ENCODE measurements around the gene SGSM1.

The SGSM1 gene, protein sequence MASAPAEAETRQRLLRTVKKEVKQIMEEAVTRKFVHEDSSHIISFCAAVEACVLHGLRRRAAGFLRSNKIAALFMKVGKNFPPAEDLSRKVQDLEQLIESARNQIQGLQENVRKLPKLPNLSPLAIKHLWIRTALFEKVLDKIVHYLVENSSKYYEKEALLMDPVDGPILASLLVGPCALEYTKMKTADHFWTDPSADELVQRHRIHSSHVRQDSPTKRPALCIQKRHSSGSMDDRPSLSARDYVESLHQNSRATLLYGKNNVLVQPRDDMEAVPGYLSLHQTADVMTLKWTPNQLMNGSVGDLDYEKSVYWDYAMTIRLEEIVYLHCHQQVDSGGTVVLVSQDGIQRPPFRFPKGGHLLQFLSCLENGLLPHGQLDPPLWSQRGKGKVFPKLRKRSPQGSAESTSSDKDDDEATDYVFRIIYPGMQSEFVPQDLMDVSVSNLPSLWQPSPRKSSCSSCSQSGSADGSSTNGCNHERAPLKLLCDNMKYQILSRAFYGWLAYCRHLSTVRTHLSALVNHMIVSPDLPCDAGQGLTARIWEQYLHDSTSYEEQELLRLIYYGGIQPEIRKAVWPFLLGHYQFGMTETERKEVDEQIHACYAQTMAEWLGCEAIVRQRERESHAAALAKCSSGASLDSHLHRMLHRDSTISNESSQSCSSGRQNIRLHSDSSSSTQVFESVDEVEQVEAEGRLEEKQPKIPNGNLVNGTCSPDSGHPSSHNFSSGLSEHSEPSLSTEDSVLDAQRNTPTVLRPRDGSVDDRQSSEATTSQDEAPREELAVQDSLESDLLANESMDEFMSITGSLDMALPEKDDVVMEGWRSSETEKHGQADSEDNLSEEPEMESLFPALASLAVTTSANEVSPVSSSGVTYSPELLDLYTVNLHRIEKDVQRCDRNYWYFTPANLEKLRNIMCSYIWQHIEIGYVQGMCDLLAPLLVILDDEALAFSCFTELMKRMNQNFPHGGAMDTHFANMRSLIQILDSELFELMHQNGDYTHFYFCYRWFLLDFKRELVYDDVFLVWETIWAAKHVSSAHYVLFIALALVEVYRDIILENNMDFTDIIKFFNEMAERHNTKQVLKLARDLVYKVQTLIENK

DNA sequence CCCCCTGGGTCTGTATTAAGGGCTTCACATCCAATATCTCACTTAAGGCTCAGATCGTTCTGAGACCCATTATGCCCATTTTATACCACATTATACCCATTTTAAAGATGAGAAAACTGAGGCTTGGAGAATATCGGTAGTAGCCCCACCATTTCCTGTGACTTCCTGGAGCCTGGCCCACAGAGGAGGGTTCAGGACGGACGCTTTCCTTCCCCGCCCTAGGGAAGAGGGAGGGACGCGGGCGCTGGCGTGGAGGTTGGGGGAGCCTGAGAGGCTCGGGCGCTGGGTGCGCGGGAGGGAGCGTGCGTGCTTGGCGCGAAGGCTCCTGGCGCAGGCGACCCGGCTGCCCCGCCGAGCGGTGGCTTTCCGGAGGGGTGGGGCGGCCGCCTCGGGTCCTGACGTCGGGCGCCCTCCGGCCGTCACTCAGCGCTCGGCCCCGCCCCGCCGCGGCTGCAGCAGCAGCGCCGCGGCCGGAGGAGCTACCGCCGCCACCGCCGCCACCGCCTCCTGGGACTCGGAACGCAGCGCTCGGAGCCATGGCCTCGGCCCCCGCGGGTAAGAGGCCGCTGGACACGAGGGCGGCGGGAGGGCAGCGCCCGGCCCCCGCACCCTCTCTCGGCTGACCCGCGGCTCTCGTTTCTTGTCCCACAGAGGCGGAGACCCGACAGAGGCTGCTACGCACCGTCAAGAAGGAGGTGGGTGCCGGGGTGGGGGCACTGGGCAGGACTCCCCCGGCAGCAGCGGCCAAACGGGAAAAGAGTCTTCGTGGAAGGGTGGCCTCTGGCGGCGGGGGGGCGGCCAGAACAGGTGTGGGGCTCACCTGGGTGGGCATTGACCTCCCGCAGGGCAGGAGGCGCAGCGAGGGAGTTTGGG is at the start of gene SGSM1:
Gene SGSM1 (plus strand): TSS at position 422 of the 873 bp plus-strand sequence. CDS start 115 bp downstream, at position 537.
- DNase-seq: peak; percentile 22

DNA sequence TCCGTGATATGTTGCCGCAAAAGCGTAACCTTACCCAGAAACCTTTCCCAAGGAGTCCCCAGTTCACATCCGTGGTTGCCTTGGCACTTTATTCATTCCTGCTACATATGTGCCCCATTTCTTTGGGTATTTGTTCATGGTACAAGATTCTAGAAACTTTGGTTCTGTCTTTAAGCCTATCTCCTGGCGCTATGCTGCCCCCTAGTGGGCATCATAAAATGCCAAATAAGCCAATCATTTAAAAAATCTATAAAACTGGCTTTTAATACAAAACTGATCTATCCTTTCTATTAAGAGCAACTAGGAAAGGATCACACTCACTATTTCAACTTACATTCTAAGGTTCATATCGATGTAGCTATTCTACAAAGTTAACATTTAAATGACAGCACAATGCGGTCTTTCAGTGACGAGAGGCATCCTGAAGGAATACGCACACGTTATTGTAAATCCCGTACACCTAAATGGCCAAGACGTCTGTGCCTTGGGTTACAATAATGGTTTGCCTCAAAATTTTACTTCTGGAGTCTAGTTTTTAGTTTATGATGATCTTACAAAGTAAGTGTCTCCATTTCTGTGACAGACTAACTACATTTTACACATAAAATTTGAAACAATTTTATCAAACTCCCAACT is 47.7 kb upstream of the SGSM1 start:
- DNase-seq: peak; percentile 6

DNA sequence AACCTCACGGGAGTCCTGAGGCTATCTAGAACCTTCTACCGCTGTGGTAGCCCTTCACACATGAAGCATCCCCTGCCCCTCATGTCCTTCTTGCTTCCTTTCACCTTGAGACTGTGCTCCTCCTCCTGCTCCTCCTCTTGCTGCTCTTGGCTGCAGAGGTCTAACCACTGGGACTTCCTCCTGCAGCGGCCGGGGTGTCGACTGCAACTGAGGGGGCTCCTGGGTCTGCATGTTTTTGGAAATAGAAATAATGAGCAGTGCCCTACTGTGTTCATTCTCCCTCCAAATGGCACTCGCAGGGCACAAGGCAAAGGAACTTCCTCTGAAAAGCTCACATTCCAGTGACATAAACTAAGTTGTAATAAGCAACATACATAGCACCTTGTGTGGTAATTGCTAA is 46.2 kb upstream of the SGSM1 start:
- DNase-seq: no peak

DNA sequence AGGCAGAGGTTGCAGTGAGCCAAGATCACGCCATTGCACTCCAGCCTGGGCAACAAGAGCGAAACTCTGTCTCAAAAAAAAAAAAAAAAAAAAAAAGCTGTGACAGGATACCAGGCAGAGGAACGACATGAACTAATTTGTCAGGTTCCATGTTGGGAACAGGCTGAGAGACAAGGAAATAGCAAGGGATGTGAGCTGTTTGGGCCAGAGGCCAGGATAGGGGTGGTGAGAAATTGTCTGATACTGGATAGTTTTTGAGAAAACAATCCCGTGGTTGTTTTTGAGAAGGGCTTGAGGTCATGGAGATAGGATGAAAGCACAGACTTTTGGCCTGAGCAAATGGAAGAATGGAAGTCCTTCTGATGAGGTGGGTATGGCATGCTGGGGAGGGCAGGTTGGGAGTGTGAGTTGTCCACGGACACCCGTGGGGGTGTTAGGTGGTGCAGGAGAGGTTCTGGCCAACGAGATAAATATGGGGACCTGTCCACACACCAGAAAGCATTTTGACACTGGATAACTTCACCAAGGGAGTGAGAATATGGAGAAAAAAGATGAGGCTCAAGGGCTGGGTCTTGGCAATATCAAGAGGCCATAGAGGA is 45.2 kb upstream of the SGSM1 start:
- DNase-seq: no peak

DNA sequence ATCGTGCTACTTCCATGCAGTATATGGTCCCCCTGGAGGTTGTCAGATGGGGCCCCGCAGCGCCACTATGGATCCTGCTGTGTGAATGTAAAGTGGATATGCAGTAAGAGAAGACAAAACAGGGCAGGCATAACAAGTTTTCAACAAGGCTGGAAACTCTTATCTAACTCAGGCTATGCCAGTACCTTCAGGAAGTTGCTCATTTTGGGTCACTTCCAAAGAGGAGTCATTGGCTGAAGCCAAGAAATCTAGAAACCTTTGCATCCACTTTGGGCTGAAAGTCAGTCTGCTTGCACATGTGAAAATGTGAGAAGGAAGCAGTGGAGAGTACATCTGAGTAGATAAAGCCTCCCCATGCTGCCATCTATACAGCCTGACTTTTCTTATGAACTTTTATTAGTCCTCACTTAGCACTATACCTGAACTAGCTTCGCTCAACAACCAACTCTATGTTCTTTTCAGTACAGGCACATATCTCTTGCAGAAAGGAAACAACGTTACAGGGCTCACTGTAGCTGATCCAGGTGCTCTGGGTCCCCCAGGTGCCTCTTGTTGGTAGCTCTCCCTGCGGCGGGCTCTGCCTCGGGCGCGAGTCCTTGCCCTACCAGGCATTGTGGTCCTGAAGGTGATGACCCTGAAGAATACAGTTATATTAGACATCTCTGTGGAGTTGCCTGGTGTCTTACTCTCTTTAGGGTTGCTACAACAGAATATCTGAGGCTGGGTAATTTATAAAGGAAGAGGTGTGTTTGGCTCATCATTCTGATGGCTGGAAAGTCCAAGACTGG is 43.9 kb upstream of the SGSM1 start:
- DNase-seq: no peak

DNA sequence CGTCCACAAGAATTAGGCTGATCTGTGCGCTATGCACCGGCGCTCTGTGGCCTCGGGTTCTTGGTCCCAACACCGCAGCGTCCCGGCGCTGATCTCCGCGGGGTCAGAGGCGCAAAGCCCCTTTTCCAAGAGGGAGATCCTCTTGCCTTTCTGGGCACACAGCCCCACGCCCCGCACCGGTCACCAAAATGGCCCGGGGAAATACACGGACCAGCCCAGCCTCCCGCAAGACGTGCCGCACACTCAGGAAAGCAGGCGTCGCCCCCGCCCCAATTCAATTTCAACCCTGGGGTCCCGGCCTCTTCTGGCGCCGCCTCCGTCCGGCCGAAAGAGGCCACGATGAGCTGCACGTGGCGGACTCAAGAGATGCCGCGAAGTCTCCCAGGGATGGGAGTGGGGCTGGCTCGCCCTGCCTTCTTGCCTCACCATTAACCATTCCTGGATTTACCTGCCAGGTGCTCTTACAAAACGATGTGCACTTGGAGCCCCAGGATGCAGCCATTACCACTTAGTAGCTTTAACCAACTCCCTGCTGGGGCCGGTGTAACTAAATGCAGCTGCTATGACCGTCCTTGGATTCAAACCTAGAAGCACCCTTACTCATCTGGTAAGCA is 42.0 kb upstream of the SGSM1 start:
- DNase-seq: no peak

DNA sequence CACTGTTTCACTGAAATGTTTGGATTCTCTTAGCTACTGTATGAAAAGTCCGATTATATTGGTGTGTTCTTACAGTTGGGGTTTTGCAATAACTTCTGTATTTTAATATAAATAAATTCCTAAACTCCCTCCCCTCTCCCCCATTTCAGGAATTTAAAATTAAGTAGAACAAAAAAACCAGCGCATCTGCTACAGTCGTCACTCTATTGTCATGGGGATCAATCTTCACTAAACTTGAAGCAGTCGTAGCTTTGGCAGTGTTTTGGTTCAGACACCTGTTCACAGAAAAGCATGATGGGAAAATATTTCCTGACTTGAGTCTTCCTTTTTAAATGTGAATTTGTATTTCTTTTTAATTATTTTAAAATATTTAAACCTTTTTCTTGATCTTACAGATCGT is 40.8 kb upstream of the SGSM1 start:
- no peak for DNase-seq

DNA sequence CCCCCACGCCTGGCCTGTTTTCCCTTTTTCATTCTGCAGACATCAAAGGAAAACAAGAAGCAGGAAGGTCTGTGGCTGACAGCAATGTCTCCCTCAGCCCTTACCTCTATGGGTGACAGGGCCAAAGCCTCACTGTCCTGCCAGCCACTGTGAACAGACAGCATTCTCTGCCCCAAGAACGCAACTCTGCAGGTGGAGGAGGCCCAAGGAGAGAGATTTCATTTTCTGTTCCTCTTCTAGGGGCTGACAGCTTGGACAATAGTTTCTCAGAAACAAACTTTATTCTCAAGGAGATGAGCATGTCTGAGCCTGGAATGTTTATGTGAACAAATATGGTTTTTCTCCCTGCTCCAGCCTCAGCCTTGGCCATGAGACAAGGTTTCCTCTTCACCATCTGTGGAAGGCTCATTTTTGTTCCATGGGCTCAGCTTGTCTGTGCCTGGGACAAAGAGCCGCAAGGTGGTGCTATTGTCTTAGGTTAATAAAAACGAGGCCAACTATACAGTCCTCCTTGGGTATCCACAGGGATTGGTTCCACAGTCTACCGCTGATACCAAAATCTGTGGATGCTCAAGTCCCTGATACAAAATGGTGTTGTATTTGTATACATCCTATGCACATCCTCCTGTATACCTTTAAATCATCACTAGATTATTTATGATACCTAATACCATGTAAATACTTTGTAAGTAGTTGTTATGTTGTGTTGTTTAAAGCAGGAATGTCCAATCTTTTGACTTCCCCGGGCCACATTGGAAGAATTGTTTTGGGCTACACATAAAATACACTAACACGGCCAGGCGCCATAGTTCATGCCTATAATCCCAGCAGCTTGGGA is 37.3 kb upstream of the SGSM1 start:
- peak; percentile 1 for DNase-seq

DNA sequence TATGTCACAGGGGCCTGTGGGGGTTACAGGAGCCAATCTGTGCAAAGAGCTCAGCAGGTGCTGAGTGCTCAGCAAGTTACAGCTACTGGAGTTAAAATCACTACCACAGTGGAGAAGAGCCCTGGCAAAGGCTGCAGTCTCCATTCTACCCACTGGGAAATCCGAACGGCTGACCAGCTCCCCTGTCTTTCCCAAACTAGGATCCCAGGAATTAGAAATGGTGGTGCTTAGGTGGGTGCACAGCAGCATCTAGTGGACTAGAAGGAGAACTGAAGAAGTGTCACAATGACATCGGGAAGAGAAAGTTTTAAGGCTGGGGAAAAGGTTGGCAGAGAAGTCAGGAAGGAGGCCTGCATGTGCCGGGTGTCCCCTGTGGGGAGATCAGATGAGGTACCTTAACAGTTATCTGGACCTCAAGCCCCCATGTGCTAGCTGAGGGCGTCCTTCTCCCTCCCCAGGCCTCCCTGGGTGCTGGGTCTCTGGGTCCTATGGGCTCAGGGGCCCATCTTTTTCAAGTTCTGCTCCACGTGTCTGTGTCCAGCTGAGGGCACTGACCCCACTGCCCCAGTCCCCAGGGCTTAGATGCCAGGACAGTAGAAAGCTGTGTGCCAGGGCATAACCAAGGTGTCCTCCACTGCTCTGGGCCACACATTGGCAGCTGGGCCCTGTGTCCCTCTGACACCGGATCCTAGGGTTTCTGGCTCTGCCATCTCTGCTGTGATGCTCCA is 33.4 kb upstream of the SGSM1 start:
- peak; percentile 25 for DNase-seq

DNA sequence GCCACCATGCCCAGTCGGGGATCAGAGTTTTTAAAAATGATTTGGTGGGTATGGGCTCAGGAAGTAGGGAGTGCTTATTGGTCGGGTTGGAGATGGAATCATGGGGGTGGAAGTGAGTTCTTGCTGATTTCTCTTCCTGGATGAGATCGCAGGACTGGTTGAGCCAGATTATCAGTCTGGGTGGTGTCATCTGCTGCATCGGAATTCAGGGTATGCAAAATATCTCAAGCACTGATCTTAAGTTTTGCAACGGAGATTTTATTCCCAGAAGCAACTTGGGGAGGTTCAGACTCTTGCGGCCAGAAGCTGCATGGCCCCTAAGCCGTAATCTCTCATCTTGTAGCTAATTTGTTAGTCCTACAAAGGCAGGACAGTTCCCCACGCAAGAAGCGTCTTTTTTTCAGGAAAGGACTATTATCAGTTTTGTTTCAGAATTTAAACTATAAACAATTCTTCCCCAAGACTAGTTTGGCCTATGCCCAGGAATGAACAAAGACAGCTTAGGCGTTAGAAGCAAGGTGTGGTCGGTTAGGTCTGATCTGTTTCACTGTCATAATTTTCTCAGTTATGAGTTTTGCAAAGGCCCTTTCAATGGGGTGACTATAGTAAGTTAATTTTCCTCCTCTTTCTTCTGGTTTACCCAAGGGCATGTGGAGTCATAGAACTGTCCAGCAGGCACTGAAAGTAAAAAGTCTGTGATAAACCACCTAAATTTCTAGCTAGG is 30.1 kb upstream of the SGSM1 start:
- no peak for DNase-seq

DNA sequence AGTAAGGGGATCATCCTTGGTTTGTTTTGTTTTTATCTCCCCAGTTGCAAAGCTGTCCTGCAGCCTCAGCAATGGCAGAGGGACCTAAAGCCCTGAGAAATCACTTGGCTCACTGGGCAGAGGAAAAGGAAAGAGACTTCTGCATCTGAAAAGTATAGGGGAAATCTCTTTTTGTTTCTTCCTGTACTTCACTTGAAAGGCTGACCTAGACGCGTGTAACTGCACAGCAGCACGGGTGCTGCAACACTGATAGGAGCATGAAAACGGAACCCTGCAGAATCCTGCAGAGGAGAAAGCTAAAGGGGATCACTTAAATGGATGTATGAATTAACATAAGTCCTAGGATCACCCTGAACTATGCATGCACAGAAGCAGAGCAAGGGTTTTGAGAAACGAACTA is 29.5 kb upstream of the SGSM1 start:
- no peak for DNase-seq

DNA sequence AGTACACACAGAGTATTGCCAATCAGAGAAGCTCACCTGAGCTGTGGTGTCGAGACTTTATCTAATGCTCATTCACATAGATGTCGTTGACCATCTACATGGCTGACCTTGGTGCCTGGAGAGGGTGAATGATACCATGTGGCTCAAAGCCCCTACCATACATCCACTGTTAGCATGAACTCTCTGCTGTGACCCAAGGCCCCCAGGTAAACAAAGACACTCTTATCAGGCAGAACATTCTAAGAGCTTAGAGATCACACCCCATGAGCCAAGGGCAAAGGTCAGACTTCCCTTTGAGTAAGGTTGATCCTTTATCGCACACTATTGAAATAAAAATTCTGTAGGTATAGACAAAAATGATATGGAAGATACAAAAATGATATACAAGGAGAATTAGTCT is 16.5 kb upstream of the SGSM1 start:
- no peak for DNase-seq

DNA sequence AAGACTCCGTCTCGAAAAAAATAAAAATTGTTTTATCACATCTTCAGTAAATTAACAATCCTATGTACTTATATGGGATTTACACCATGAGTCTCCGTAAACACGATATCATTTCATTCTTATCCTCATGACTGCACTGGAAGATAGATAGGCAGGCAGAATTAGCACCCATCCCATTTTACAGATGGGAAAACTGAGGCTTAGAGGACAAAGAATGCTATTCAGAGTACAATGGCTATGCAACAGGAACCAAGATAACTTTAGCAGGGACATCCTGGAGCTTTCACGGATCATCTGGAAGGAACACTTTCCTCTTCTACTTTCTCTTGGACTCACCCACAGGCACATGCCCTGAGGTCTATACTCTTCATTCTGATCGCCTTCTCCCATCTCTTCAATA is 14.6 kb upstream of the SGSM1 start:
- DNase-seq: no peak

DNA sequence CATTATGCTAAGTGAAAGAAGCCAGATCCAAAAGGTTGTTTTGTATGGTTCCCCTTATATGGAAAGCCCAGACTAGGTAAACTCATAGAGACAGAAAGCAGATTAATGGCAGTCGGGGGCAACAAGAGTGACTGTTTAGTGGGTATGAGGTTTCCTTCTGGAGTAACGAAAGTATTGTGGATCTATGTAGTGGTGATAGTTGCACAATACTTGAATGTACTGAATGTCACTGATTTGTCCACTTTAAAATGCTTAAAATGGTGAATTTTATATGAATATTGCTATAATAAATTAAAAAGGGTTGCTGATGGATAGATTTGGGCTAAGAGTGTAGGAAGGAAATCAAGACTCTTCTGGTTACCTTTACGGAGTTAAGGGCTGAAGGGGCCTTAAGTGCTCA is 10.0 kb upstream of the SGSM1 start:
- no peak for DNase-seq

DNA sequence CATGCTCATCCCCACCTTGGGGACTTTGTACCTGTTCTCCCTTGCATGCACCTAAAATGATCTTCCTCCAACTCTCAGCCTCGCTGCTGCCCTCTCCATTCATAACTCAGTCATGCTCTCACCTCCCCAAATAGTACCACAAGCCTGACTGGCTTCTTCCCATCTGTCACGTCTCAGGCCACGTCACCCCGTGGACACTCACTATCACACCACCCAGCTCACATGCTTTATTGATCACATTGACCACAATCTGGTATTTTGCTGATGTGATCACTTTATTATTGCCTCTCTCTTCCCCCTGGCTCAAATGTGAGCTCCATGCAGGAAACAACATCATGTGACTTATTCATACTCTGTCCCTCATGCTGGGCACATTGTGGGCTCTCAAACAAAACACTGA is 9.2 kb upstream of the SGSM1 start:
- no peak for DNase-seq

DNA sequence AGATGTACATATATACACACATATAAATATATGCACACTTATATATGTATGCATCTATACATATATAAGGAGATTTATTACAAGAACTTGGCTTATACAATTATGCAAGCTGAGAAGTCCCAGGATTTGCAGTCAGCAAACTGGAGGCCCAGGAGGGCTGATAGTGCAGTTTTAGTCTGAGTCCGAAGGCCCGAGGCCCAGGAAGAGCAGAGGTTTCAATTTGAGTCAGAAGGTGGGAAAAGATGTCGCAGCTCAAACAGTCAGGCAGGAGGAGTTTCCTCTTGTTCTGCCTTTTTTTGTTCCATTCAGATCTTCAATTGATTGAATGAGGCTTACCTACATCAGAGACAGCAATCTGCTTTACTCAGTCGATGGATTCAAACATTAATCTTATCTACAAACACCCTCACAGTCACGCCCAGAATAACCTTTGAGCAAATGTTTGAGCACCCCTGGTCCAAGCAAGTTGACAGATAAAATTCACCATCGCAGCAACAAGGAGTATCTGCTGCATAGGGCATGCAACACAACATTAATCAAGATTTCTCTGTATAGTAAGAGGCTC is 4.0 kb upstream of the SGSM1 start:
- DNase-seq: no peak

DNA sequence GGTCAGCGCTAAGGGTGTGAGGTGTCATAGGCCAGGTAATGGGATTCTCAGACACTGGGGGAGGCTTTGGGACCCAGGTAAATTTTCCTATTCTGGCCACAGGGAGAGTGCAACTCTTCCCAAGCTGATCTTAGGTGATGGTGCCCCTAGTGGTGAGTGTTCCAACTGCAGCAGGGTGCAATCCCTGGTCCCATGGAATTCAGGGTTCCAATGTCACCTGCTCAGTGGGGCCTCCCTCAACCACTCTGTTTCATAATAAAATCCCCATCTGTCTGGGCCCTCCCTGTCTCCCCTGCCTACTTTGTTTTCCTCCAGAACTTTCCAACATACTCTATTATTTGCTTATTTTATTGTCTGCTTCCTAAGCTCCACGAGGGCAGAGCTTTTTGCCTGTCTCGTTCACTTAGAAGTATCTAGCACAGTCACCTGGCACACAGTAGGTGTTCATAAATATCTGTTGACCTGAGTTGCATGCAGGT is 2.9 kb upstream of the SGSM1 start:
- DNase-seq: no peak

DNA sequence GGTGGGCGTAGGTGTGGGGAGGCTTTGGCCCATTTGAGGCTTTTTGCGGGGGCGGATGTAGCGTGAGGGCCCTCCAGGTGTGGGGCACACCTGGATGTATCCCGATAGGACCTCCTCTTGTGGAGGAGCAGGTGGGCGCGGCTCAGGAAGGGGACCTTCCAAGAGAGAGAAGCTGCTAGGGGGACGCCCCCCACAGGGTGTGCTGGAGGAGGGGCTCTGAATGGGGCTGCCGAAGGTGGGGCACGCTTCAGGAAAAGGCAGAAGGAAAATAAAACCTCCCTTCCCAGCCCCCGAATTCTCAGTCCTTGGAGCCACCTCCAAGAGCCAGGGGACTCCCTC is 621 bp downstream of the SGSM1 start:
- no peak for DNase-seq
